CD4-positive, alpha-beta T cell (primary cell): Measurements from ENCODE around the gene CD82. TPM values are rescaled to one million over a fixed set of nuclear protein-coding genes. Genes with fewer than 3 reads are reported as not detected.

ENCODE experiments used
- ATAC-seq: fragments of 200-7000 bp; cut with Tn5 transposase; one replicate; pipeline ENCODE4 v1.10.0; 2022; ENCODE audit warnings: mild to moderate bottlenecking; ENCODE audit not compliant: poor library complexity
- CTCF ChIA-PET: fragments of 350-600 bp; sonication (Branson Sonifier 250); formaldehyde crosslinking; loops from one replicate; lab custom pipeline; 2021; ENCODE audit warnings: antibody characterized with exemption, inconsistent platforms; lab: Charles Lee
- POLR2A ChIA-PET: fragments of 350-600 bp; sonication (Branson Sonifier 250); formaldehyde crosslinking; loops from one replicate; lab custom pipeline; 2021; ENCODE audit warnings: antibody characterized with exemption, inconsistent platforms; lab: Charles Lee
- DNase-seq, 14 experiments: peaks; one replicate each; pipeline ENCODE4 v3.0.0-alpha.2; 2013 to 2020; ENCODE audit warnings: mixed read lengths in 2 of 14
- H3K27ac ChIP-seq, 2 donors: one replicate each; pipeline versions ENCODE4 v1.5.1 to v1.7.0; 2013; ENCODE audit warnings: low read length in 2 of 2, low read depth in 1 of 2, mild to moderate bottlenecking in 1 of 2
- H3K27me3 ChIP-seq, 2 experiments: 1 replicate in 1 of 2; 2 replicates in 1 of 2; pipeline versions ENCODE4 v1.6.1 to v1.7.0; 2013; ENCODE audit warnings: low read length in 2 of 2, control low read depth in 1 of 2, mild to moderate bottlenecking in 1 of 2, moderate library complexity in 1 of 2; ENCODE audit not compliant: insufficient read depth in 2 of 2, control insufficient read depth in 1 of 2
- H3K36me3 ChIP-seq: one replicate; pipeline ENCODE4 v1.6.1; 2013; ENCODE audit warnings: low read length, control low read depth; ENCODE audit not compliant: insufficient read depth
- H3K4me1 ChIP-seq: one replicate; pipeline ENCODE4 v1.6.1; 2013; ENCODE audit warnings: low read length, control low read depth; ENCODE audit not compliant: insufficient read depth
- H3K4me3 ChIP-seq: one replicate; pipeline ENCODE4 v1.5.1; 2013; ENCODE audit warnings: mild to moderate bottlenecking, low read length, moderate library complexity
- H3K9me3 ChIP-seq, 2 experiments: 1 replicate in 1 of 2; 2 replicates in 1 of 2; pipeline versions ENCODE4 v1.6.1 to v1.7.0; 2013; ENCODE audit warnings: low read length in 2 of 2, mild to moderate bottlenecking in 2 of 2, control low read depth in 1 of 2, moderate library complexity in 1 of 2; ENCODE audit not compliant: control insufficient read depth in 1 of 2, insufficient read depth in 1 of 2
- H3K27ac Mint-ChIP-seq: one replicate; pipeline ENCODE4 v1.8.0; 2020; ENCODE audit warnings: mixed read lengths
- H3K27me3 Mint-ChIP-seq: one replicate; pipeline ENCODE4 v1.8.0; 2021; ENCODE audit warnings: mixed read lengths
- H3K36me3 Mint-ChIP-seq: one replicate; pipeline ENCODE4 v1.8.0; 2021; ENCODE audit warnings: low read depth, mixed read lengths
- H3K4me1 Mint-ChIP-seq: one replicate; pipeline ENCODE4 v1.8.0; 2021; ENCODE audit warnings: low read depth, mixed read lengths
- H3K4me3 Mint-ChIP-seq: one replicate; pipeline ENCODE4 v1.8.0; 2020; ENCODE audit warnings: mild to moderate bottlenecking, mixed read lengths
- H3K9me3 Mint-ChIP-seq: one replicate; pipeline ENCODE4 v1.8.0; 2020; ENCODE audit warnings: mixed read lengths
- intact Hi-C, 2 experiments: fragments of 100-400 bp; cut with DNase I in 1 of 2; cut with micrococcal nuclease in 1 of 2; formaldehyde crosslinking; loops; one replicate each; pipeline versions ENCODE4 v1.15.1 to v1.9.0; 2023 to 2025; cut with DNase I, micrococcal nuclease
- total RNA-seq, 174 experiments: library from RNA in 2 of 174; stranded (reverse) in 2 of 174; gene quantifications; one replicate each; pipeline ENCODE4 v1.2.3 and lab custom pipeline; 2021 to 2026
- TF ChIP-seq, protein P1 (sequence below): fragments of 200-600 bp; IDR thresholded peaks from one replicate; pipeline ENCODE4 v1.8.0; 2022; ENCODE audit warnings: antibody characterized with exemption, mild to moderate bottlenecking

The CD82 gene
- total RNA-seq, 2 experiments from 2014 or later, result 33.8 to 37.3 TPM

- ChIA-PET POLR2A (no interaction called here), CTCF (no interaction called here)
- no peaks in the 10 kb centered on the region for H3K9me3 Mint-ChIP-seq
- Histone ChIP-seq H3K36me3 (no peaks in the 10 kb centered on the region), H3K4me1 (no peaks in the 10 kb centered on the region), H3K9me3 (peaks cover 0 to 11% of the 10 kb centered on the region in 2 experiments), H3K4me3 (no peak overlapping the region), H3K27ac (no peak overlapping the region), H3K27me3 (peaks cover 0 to 6% of the 10 kb centered on the region in 2 experiments)
- H3K4me3 Mint-ChIP-seq, result no peak overlapping the region
- TF ChIP-seq, protein P1, sequence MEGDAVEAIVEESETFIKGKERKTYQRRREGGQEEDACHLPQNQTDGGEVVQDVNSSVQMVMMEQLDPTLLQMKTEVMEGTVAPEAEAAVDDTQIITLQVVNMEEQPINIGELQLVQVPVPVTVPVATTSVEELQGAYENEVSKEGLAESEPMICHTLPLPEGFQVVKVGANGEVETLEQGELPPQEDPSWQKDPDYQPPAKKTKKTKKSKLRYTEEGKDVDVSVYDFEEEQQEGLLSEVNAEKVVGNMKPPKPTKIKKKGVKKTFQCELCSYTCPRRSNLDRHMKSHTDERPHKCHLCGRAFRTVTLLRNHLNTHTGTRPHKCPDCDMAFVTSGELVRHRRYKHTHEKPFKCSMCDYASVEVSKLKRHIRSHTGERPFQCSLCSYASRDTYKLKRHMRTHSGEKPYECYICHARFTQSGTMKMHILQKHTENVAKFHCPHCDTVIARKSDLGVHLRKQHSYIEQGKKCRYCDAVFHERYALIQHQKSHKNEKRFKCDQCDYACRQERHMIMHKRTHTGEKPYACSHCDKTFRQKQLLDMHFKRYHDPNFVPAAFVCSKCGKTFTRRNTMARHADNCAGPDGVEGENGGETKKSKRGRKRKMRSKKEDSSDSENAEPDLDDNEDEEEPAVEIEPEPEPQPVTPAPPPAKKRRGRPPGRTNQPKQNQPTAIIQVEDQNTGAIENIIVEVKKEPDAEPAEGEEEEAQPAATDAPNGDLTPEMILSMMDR, result no peak
- ATAC-seq, result no peak
- H3K27ac Mint-ChIP-seq, result no peak overlapping the region
- H3K27me3 Mint-ChIP-seq, result peaks cover 42% of the 10 kb centered on the region
- intact Hi-C loops, result no loop called here
- DNase-seq, result no peak
- H3K36me3 Mint-ChIP-seq, result no peaks in the 10 kb centered on the region
- H3K4me1 Mint-ChIP-seq, result no peaks in the 10 kb centered on the region
These were observed 47.9 kb upstream of the CD82 start for GRCh38 chr11:44517541-44517940.

GRCh38 chr11:44518968-44519550 lies 46.4 kb upstream of the CD82 start:
- Mint-ChIP-seq H3K36me3 (no peaks in the 10 kb centered on the region), H3K27ac (no peak overlapping the region), H3K4me3 (no peak overlapping the region), H3K27me3 (peaks cover 51% of the 10 kb centered on the region), H3K4me1 (peaks cover 5% of the 10 kb centered on the region), H3K9me3 (no peaks in the 10 kb centered on the region)
- no peaks in the 10 kb centered on the region for H3K36me3 ChIP-seq
- TF ChIP-seq, protein P1, result no peak
- H3K4me3 ChIP-seq, result no peak overlapping the region
- no peak overlapping the region for H3K27ac ChIP-seq
- H3K4me1 ChIP-seq, result peaks cover 6% of the 10 kb centered on the region
- peaks cover 0 to 11% of the 10 kb centered on the region in 2 experiments for H3K9me3 ChIP-seq
- intact Hi-C loops, result no loop called here
- DNase-seq (no peak), ATAC-seq (no peak)
- H3K27me3 ChIP-seq, result peaks cover 0 to 6% of the 10 kb centered on the region in 2 experiments
- CTCF ChIA-PET, result no interaction called here
- POLR2A ChIA-PET, result no interaction called here

- no peaks in the 10 kb centered on the region for H3K9me3 Mint-ChIP-seq
- H3K4me1 ChIP-seq, result peaks cover 6% of the 10 kb centered on the region
- no peak overlapping the region for H3K27ac Mint-ChIP-seq
- no peak overlapping the region for H3K27ac ChIP-seq
- peaks cover 0 to 11% of the 10 kb centered on the region in 2 experiments for H3K9me3 ChIP-seq
- H3K36me3 Mint-ChIP-seq, result no peaks in the 10 kb centered on the region
- no peaks in the 10 kb centered on the region for H3K36me3 ChIP-seq
- ChIA-PET POLR2A (no interaction called here), CTCF (no interaction called here)
- H3K4me1 Mint-ChIP-seq, result peaks cover 5% of the 10 kb centered on the region
- H3K4me3 Mint-ChIP-seq, result no peak overlapping the region
- H3K27me3 Mint-ChIP-seq, result peaks cover 51% of the 10 kb centered on the region
- H3K27me3 ChIP-seq, result peaks cover 0 to 6% of the 10 kb centered on the region in 2 experiments
- TF ChIP-seq, protein P1, result no peak
- no peak for ATAC-seq
- DNase-seq, result no peak
- H3K4me3 ChIP-seq, result no peak overlapping the region
- intact Hi-C loops, result no loop called here
These were observed 45.3 kb upstream of the CD82 start for GRCh38 chr11:44519989-44520737.
